ENCODE data around the gene ANKFY1.
"Not testable (repeated sequence)": the region's sequence is repeated elsewhere in the genome, so short reads cannot be mapped to it uniquely, and the experiment has no call there.

ANKFY1 gene

DNA sequence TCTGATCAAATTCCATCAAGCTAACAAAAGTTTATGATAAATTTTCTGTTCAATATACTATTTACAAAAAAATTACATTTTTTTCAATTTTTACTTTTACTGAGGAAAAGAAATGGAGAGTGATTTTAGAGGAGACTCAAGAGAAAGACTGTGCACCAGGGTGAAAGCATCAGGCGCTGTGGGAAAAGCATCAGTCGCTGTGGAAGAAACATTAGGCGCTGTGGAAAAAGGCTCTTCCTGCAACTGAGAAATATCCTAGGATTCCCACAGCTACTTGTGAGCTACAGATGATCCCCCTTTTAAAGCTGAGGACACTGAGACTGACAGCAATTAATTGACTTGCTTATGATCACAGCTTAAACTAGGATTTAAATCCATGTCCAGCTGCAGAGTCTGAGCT, 4.9 kb downstream of the ANKFY1 start:
- DNase-seq (ENCODE audit: low read depth) = no peak
- no peak overlapping the region for H3K4me3 ChIP-seq (ENCODE audit: low read depth, low read length)
- TF ChIP-seq, protein P1, sequence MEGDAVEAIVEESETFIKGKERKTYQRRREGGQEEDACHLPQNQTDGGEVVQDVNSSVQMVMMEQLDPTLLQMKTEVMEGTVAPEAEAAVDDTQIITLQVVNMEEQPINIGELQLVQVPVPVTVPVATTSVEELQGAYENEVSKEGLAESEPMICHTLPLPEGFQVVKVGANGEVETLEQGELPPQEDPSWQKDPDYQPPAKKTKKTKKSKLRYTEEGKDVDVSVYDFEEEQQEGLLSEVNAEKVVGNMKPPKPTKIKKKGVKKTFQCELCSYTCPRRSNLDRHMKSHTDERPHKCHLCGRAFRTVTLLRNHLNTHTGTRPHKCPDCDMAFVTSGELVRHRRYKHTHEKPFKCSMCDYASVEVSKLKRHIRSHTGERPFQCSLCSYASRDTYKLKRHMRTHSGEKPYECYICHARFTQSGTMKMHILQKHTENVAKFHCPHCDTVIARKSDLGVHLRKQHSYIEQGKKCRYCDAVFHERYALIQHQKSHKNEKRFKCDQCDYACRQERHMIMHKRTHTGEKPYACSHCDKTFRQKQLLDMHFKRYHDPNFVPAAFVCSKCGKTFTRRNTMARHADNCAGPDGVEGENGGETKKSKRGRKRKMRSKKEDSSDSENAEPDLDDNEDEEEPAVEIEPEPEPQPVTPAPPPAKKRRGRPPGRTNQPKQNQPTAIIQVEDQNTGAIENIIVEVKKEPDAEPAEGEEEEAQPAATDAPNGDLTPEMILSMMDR (IDR thresholded peaks at IDR 0.05; ENCODE audit: insufficient read depth, low read depth, low read length, missing control alignments) = no peak

DNA sequence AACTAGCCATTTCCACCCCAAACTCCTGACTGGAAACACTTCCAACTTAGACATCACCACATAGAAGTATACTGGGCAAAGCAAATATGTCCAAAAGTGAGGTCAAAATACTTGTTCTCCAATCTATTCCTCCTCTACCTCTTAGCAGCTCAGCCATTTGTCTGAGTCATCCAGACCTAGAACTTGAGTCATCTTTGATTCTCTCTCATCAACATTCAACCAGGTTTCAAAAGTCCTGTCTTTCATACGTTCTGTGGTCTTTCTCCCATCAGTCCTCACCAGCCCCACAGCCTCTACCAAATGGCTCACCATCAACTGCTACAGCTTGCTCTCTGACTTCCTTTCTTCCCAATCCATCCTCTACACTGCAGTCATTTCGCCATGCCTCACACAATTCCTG, 6.8 kb downstream of the ANKFY1 start:
- TF ChIP-seq, protein P1 (IDR thresholded peaks at IDR 0.05; ENCODE audit: insufficient read depth, low read depth, low read length, missing control alignments) = no peak
- no peak for DNase-seq (ENCODE audit: low read depth)
- no peak overlapping the region for H3K4me3 ChIP-seq (ENCODE audit: low read depth, low read length)

DNA sequence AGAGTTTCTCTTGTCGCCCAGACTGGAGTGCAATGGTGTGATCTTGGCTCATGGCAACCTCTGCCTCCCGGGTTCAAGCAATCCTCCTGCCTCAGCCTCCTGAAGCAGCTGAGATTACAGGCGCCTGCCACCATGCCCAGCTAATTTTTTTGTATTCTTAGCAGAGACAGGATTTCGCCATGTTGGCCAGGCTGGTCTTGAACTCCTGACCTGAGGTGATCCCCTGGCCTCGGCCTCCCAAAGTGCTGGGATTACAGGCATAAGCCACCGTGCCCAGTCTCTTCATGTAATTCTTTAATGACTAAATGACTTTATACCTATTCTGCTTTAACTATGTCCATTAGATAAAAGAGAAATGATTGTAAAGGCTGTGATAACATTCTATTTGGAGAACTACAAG, 8.5 kb downstream of the ANKFY1 start:
- H3K4me3 ChIP-seq (ENCODE audit: low read depth, low read length); DNase-seq (ENCODE audit: low read depth): not testable (repeated sequence)

DNA sequence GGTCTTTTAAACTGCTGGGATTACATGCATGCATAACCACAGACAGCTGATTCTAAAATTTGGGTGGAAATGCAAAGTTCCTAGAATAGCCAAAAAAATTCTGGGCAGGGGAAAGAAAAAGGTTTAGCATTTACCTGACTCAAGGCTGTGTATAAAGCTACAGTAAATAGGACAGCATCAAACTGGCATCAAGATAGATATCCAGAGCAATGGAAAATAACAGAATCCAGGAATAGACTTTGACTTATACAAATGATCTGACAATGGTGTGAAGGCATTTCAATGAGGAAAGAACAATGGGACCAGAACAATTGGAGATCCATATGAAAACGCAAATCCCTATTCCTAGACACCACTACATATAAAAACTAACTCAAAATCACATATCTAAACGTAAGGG, 12.9 kb downstream of the ANKFY1 start:
- H3K4me3 ChIP-seq (ENCODE audit: low read depth, low read length) = no peak overlapping the region
- no peak for DNase-seq (ENCODE audit: low read depth)
- TF ChIP-seq, protein P1 (IDR thresholded peaks at IDR 0.05; ENCODE audit: insufficient read depth, low read depth, low read length, missing control alignments) = no peak

DNA sequence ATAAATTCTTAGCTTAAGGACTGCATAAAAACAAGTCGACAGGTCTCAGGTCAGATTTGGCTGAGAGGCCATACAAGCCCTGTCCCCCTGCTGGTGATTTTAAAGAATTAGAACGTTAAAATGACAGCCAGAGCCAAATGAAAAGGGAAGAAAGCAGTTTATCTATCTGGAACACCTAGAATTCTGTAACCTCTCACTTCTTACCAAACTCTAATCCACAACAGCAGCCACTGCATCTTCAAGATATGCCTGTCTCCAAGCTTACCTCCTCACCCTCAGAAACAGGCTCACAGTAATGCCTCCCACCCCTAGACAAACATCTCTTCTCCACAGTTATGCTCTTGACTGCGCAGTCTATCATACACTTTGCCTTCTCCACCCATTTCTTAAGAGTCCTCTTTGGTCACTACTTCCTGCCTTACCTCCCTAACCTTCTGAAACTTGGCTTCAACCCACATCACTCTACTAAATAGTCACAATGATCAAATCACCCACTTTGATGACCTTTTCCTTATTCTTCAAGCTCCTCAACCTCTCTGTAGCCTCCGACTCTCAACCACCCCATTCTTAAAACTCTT, 14.2 kb downstream of the ANKFY1 start:
- TF ChIP-seq, protein P1 (IDR thresholded peaks at IDR 0.05; ENCODE audit: insufficient read depth, low read depth, low read length, missing control alignments) = peak; percentile 53
- no peak overlapping the region for H3K4me3 ChIP-seq (ENCODE audit: low read depth, low read length)
- DNase-seq (ENCODE audit: low read depth) = peak; percentile 63

DNA sequence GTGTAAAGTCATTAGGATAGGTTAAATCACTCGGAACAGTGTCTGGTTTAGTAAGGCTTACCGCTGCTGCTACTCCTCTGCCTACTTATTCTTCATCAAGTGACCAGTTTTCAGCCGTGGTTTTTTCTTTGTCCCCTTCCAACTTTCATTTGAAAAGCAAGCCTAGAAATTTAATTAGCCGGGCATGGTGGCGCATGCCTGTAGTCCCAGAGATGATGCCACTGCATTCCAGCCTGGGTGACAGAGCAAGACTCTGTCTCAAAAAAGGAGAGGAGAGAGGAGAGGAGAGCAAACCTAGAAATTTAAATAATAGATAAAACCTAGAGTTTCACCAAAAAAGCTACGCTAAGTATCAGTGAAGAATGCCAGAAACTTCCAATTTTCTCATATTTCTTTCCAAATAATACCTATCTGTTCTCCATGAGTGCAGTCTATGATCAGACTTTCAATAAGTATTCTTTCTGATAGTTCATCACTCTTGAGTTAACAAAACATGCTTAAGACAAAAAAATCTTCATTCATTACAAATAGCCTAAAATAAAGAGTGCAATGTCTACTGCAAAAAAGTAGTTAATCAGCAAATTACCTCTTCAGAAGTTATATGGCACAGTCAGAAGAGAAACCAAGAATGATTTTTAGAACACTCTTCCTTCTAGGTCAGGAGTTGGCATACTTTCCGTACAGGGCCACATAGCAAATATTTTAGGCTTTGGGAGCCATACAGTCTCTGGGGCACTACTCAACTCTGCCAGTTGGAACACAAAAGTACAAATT, 15.1 kb downstream of the ANKFY1 start:
- no peak overlapping the region for H3K4me3 ChIP-seq (ENCODE audit: low read depth, low read length)
- DNase-seq (ENCODE audit: low read depth) = no peak
- TF ChIP-seq, protein P1 (IDR thresholded peaks at IDR 0.05; ENCODE audit: insufficient read depth, low read depth, low read length, missing control alignments) = no peak

DNA sequence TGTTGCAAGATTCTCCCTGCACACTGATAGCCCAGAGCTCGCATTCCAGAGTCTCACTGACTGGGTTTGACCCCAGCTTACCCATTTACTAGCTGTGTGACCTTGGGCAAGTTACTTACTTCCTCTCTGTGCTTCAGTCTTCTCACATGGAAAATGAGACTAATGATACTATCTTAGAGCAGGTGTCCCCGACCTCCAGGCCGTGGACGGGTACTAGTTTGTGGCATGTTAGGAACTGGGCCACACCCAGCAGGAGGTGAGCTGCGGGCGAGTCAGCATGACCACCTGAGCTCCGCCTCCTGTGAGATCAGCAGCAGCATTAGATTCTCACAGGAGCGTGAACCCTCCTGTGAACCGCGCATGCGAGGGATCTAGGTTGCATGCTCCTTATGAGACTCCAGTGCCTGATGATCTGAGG, 15.8 kb downstream of the ANKFY1 start:
- no peak overlapping the region for H3K4me3 ChIP-seq (ENCODE audit: low read depth, low read length)
- TF ChIP-seq, protein P1 (IDR thresholded peaks at IDR 0.05; ENCODE audit: insufficient read depth, low read depth, low read length, missing control alignments) = no peak
- DNase-seq (ENCODE audit: low read depth) = no peak

All from GM12865 (cell line).